Activated naive CD8-positive, alpha-beta T cell treated with anti-CD3 and anti-CD28 coated beads, Interleukin-2, amount 50 U/mL, for 16 hours (primary cell): Measurements from ENCODE around the gene MPC1.
"Not testable (repeated sequence)": the region's sequence is repeated elsewhere in the genome, so short reads cannot be mapped to it uniquely, and the experiment has no call there.

Source experiments
- DNase-seq: peaks from one replicate; pipeline ENCODE4 v3.0.0-alpha.2; 2020; ENCODE audit warnings: low read depth, low spot score

Gene MPC1

GRCh38 chr6:166406197-166406596 is 23.5 kb upstream of the MPC1 start:
- DNase-seq: no peak

DNA sequence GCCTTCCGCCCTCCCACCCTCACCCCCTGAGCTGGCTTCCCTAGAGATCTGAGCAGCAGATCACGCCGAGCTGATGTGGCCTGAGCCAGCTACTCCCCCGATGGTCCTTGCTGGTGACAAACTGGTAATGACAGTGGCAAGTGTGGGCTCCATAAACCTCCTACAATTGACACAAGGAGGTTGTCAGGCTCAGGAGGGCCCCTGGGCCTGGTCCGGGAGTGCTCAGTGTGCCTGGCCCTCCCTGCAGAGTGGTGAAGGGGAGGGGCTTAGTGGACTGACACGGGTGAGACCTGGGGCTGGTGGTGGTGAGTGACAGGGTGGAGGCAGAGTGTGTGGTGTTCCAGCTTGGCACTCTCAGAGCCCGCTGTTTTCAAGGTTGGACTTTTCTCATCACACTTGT is 22.6 kb upstream of the MPC1 start:
- no peak for DNase-seq

DNA sequence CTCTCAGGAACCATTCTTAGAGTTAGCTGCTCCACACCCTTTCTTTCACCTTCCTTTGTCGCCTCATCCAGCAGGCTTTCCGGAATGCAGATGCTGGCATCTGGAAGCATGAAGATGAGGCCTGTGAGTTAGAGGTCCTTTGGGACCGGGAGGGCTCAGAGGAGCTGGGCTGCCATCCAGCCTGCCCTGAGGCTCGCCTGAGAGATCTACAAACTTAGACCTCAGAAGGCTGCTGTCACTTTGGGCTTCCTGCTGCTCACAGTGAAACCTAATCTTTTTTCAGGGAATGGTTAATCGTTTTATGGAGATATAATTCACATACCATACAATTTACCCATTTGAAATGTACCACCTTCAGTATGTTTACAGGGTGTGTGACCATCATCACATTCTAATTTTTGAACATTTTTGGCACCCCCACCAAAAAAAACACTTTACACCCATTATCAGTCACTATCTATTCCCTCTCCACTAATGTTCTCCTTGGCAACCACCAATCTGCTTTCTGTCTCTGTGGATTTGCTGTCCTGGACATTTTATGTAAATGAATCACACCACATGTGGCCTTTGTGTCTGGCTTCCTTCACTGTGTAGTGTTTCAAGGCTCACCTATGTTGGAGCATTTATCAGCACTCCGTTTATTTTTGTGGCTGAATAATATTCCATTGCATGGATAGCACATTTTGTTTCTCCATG is 20.0 kb upstream of the MPC1 start:
- no peak for DNase-seq

DNA sequence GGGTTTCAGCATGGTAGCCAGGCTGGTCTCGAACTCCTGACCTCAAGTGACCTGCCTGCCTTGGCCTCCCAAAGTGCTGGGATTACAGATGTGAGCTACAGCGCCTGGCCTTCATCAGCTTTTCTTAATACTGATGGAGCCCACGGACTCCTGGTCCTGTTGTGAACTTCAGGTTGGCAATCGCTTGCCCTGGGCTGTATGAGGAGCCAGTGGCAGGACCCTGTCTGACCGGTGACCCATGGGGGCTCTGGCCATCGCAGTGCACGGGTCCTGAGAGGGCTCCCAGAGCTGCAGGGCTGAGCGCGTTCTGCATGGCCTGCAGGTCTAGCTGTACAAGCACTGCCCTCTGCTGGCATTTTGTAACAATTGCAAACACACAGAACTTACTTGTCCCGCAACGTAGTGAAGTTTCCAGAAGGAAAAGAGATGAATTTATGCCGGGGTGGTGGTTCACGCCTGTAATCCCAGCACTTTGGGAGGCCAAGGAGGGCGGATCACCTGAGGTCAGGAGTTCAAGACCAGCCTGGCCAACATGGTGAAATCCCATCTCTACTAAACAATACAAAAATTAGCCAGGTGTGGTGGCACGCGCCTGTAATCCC is 18.0 kb upstream of the MPC1 start:
- DNase-seq: not testable (repeated sequence)

DNA sequence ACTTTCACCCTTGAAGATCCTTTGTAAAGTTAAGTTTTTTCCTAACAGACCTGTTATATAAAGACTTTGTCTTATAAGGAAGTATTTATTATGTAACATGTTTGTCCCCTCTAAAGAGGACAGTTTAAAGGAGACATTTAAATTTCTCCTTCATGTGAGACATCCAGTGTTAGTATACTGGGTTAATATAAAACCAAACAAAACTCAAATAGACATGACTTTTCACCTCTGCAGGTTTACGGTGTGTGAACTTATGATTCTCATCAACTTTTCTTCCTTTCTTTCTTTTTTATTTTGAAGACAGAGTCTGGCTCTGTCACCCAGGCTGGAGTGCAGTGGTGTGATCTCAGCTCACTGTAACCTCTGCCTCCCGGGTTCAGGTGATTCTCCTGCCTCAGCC is 17.4 kb upstream of the MPC1 start:
- no peak for DNase-seq

DNA sequence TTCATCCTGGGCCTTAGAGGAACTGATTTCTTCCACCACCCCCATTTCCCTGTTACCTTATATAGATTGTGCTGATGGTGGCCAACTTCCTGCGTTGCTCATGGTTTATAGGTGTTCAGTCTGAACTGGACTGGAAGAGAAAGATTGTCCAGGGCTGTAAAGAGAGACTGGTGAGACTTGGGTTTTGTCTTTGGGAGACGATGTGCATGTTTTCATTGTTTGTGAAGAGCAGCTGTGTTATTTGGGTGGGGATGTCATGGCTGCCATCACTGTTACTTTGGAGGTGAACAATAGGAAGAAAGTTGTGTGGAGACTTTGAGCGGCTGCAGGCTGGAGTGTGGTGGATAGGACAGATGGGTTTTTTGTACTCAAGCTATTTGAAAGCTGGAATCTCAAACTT is 15.6 kb upstream of the MPC1 start:
- DNase-seq: no peak

DNA sequence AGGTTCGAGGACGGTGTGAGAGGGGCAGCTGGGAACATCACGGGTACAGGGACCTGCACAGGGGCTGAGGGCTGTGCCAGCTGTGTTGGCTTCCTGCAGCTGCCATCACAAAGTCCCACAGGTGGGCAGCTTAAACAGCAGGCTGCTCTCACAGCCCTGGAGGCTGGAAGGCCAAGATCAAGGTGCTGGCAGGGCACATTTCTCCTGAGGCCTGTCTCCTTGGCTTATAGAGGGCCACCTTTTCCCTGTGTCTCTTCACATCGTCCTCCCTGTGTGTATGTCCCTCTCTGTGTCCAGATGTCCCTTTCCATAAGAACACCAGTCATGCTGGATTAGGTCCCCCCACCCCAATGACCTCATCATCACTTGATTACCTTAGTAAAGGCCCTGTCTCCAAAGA is 15.1 kb upstream of the MPC1 start:
- no peak for DNase-seq

- DNase-seq: no peak
Observed at GRCh38 chr6:166395778-166396177, 13.0 kb upstream of the MPC1 start.

DNA sequence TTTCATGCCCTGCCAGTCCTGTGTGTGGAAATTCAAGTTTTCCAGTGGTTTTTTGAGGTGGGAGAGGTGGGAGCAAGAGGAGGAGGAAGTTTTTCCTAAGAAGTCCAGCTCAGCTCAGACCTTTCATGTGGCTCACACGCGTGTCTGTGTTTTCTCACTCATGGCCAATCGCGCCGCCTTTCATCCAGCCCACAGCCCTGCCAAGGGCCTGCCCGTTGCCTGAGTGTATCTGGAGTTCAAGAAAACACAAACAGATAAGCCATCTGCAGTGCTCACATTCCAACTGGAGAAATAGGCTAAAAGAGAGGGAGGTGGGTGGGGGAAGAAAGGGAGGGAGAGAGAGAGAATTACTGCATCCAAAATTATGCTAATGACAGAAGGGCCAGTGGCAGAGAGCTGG is 12.6 kb upstream of the MPC1 start:
- DNase-seq: no peak

- no peak for DNase-seq
Observed at GRCh38 chr6:166394036-166394892, 11.5 kb upstream of the MPC1 start.

GRCh38 chr6:166393535-166393823 is 10.7 kb upstream of the MPC1 start:
- DNase-seq: no peak

GRCh38 chr6:166392755-166393534 is 10.2 kb upstream of the MPC1 start:
- DNase-seq: not testable (repeated sequence)

- no peak for DNase-seq
Observed at GRCh38 chr6:166389119-166389518, 6.4 kb upstream of the MPC1 start.

GRCh38 chr6:166388290-166389004 is 5.7 kb upstream of the MPC1 start:
- DNase-seq: no peak

DNA sequence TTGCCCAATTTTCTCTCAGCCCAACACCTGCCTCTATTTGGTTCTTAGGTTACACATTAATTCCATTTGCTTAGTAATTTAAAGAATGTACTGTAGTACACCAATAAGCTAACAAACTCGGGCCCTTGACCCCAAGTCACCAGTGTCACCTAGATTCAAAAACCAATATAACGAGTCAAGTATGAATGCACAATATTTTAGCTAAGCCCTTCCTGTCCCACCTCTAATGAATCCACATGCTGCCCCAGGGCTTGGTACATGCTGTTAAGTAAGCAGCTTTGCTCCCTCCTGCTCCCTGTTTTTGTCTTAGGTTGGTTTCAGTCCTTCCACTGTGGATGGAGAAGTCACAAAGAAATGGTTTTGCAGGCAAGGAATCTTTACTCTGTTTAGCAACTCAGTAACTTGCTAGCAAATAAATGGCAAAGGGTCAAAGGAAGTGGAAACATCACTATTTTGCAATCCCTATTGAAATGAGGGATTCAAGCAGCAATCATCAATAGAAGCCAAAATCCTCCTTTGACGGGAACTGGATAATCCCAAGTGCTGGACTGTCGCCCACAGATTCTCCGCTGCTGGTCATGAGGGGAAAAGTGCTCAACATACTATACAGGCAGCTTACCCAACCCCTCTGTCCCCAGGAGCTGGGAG is 5.0 kb upstream of the MPC1 start:
- DNase-seq: no peak

- DNase-seq: not testable (repeated sequence)
Observed at GRCh38 chr6:166387098-166387497, 4.4 kb upstream of the MPC1 start.

GRCh38 chr6:166386111-166386510 is 3.4 kb upstream of the MPC1 start:
- DNase-seq: no peak

DNA sequence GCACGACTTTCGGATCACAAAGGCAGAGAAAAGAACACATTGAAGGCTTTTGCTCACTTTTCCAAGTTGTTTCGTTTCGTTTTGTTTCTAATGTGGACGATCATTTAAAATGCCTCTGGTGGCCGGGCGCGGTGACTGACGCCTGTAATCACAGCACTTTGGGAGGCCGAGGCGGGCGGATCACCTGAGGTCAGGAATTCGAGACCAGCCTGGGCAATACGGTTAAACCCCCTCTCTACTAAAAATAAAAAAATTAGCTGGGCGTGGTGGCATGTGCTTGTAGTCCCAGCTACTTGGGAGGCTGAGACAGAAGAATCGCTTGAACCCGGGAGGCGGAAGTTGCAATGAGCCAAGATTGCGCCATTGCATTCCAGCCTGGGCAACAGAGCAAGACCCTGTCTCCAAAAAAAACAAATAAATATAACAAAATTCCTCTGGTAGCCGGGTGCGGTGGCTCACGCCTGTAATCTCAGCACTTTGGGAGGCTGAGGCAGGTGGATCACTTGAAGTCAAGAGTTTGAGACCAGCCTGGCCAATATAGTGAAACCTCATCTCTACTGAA is 1.1 kb upstream of the MPC1 start:
- DNase-seq: not testable (repeated sequence)

DNA sequence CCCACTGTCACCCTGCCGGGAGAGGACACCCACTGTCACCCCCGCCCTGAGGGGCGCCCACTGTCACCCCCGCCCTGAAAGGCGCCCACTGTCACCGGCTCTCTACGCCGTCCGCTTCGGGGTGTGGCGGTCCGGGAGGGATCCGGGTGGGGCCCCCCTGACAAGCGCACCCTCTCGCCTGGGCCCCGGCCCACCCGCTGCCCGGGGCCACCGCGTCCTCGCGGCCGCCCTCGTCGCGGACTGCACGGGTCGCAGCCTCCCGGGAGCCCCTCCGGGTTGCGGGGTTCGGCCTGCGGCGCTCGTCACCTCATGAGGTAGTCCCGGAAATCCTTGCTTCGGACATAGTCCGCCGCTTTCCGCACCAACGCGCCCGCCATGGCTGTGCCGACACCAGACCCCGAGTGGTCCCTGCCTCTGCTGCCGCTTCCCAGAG is 224 bp downstream of the MPC1 start:
- no peak for DNase-seq

DNA sequence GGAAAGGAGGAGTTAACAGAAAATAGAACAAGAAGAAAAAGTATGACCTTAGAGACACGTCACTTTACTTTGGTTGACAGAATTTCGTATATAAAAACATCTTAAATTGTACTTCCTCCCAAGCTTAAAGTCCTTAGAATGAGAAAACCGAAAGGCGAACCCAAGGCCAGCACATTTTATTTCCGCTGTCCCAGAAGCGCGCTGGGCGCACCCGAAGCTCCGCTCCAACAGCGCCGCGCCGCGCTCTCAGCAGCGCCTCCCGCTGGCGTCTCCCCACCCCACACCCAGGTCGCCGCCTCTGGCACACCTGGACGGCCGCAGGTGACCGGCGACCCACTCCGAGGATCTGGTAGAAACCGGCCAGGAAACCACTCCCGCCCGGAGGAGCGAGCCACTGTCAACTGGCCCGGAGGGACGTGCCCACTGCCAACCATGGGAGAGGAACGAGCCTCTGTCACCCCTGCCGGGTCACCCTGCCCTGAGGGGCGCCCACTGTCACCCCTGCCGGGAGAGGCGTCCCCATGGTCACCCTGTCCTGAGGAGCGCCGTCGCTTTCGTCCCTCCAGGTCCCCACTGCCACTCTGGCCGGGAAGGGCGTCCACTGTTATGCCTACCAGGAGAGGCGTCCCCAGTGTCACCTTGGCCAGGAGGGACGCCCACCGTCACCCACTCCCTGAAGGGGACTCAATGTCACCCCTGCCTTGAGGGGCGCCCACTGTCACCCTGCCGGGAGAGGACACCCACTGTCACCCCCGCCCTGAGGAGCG is 824 bp downstream of the MPC1 start:
- no peak for DNase-seq
